ENCODE data around the gene ACSS1.

ACSS1 gene

DNA sequence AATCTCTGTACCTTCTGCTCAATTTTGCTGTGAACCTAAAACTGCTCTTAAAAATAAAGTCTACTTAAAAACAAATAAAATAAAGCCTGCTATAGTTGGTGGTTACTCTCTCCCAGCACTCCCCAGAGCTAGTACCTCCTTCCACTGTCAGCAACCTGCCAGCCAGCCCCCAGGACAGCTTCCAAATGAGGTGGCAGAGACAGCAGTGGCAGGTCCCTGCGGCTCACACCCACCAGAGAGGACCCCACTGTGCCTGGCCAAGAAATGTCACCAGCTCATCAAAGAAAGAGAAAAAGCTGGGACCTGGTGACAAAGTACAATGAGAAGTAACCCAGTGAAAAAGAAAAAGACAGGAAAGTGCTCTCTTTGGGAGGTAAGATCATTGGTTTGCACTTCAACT is 80.6 kb downstream of the ACSS1 start:
- H3K27ac ChIP-seq (replicated peaks): no peak overlapping the region
- no peaks in the 10 kb centered on the region for H3K27me3 ChIP-seq (ENCODE audit: insufficient read depth, poor library complexity, severe bottlenecking)
- H3K4me3 ChIP-seq (replicated peaks; ENCODE audit: insufficient read depth, low read length): no peak overlapping the region
- TF ChIP-seq, protein P1, sequence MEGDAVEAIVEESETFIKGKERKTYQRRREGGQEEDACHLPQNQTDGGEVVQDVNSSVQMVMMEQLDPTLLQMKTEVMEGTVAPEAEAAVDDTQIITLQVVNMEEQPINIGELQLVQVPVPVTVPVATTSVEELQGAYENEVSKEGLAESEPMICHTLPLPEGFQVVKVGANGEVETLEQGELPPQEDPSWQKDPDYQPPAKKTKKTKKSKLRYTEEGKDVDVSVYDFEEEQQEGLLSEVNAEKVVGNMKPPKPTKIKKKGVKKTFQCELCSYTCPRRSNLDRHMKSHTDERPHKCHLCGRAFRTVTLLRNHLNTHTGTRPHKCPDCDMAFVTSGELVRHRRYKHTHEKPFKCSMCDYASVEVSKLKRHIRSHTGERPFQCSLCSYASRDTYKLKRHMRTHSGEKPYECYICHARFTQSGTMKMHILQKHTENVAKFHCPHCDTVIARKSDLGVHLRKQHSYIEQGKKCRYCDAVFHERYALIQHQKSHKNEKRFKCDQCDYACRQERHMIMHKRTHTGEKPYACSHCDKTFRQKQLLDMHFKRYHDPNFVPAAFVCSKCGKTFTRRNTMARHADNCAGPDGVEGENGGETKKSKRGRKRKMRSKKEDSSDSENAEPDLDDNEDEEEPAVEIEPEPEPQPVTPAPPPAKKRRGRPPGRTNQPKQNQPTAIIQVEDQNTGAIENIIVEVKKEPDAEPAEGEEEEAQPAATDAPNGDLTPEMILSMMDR (IDR thresholded peaks at IDR 0.05; ENCODE audit: insufficient read depth, low read length): no peak
- TF ChIP-seq GABPA (IDR thresholded peaks at IDR 0.05; ENCODE audit: low read depth) (no peak), POLR2AphosphoS5 (IDR thresholded peaks at IDR 0.05; ENCODE audit: low read depth) (no peak)
- TF ChIP-seq, protein P2, sequence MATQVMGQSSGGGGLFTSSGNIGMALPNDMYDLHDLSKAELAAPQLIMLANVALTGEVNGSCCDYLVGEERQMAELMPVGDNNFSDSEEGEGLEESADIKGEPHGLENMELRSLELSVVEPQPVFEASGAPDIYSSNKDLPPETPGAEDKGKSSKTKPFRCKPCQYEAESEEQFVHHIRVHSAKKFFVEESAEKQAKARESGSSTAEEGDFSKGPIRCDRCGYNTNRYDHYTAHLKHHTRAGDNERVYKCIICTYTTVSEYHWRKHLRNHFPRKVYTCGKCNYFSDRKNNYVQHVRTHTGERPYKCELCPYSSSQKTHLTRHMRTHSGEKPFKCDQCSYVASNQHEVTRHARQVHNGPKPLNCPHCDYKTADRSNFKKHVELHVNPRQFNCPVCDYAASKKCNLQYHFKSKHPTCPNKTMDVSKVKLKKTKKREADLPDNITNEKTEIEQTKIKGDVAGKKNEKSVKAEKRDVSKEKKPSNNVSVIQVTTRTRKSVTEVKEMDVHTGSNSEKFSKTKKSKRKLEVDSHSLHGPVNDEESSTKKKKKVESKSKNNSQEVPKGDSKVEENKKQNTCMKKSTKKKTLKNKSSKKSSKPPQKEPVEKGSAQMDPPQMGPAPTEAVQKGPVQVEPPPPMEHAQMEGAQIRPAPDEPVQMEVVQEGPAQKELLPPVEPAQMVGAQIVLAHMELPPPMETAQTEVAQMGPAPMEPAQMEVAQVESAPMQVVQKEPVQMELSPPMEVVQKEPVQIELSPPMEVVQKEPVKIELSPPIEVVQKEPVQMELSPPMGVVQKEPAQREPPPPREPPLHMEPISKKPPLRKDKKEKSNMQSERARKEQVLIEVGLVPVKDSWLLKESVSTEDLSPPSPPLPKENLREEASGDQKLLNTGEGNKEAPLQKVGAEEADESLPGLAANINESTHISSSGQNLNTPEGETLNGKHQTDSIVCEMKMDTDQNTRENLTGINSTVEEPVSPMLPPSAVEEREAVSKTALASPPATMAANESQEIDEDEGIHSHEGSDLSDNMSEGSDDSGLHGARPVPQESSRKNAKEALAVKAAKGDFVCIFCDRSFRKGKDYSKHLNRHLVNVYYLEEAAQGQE (IDR thresholded peaks at IDR 0.05; ENCODE audit: insufficient replicate concordance, low read depth): no peak
- no peak for DNase-seq (ENCODE audit: low read depth in 1 of 2, low spot score in 1 of 2)

GRCh38 chr20:24972341-24972740 is 85.6 kb downstream of the ACSS1 start:
- H3K27me3 ChIP-seq (ENCODE audit: insufficient read depth, poor library complexity, severe bottlenecking): no peaks in the 10 kb centered on the region
- no peak overlapping the region for H3K27ac ChIP-seq (replicated peaks)
- DNase-seq (ENCODE audit: low read depth in 1 of 2, low spot score in 1 of 2): no peak
- H3K4me3 ChIP-seq (replicated peaks; ENCODE audit: insufficient read depth, low read length): no peak overlapping the region
- no peak for TF ChIP-seq SPI1 (IDR thresholded peaks at IDR 0.05; ENCODE audit: borderline replicate concordance, low read depth)
- TF ChIP-seq, protein P1 (IDR thresholded peaks at IDR 0.05; ENCODE audit: insufficient read depth, low read length): no peak
- TF ChIP-seq, protein P2 (IDR thresholded peaks at IDR 0.05; ENCODE audit: insufficient replicate concordance, low read depth): no peak
- no peak for TF ChIP-seq POLR2AphosphoS5 (IDR thresholded peaks at IDR 0.05; ENCODE audit: low read depth)
- TF ChIP-seq GABPA (IDR thresholded peaks at IDR 0.05; ENCODE audit: low read depth): no peak

- H3K27me3 ChIP-seq (ENCODE audit: insufficient read depth, poor library complexity, severe bottlenecking): no peaks in the 10 kb centered on the region
- H3K27ac ChIP-seq (replicated peaks): no peak overlapping the region
- no peak overlapping the region for H3K4me3 ChIP-seq (replicated peaks; ENCODE audit: insufficient read depth, low read length)
- DNase-seq (ENCODE audit: low read depth in 1 of 2, low spot score in 1 of 2): no peak
- no peak for TF ChIP-seq SPI1 (IDR thresholded peaks at IDR 0.05; ENCODE audit: borderline replicate concordance, low read depth)
- TF ChIP-seq, protein P2 (IDR thresholded peaks at IDR 0.05; ENCODE audit: insufficient replicate concordance, low read depth): no peak
- TF ChIP-seq GABPA (IDR thresholded peaks at IDR 0.05; ENCODE audit: low read depth): no peak
- TF ChIP-seq POLR2AphosphoS5 (IDR thresholded peaks at IDR 0.05; ENCODE audit: low read depth): no peak
- TF ChIP-seq, protein P1 (IDR thresholded peaks at IDR 0.05; ENCODE audit: insufficient read depth, low read length): no peak
These were observed 86.4 kb downstream of the ACSS1 start for GRCh38 chr20:24971376-24972101.
